ENCODE results near the gene ARHGAP42. TPM values are rescaled to one million over a fixed set of nuclear protein-coding genes. Genes with fewer than 3 reads are reported as not detected.
"Not testable (repeated sequence)": the region's sequence is repeated elsewhere in the genome, so short reads cannot be mapped to it uniquely, and the experiment has no call there.

Gene ARHGAP42
- total RNA-seq, 1 donor from 2014 or later, result 20.7 TPM

DNA sequence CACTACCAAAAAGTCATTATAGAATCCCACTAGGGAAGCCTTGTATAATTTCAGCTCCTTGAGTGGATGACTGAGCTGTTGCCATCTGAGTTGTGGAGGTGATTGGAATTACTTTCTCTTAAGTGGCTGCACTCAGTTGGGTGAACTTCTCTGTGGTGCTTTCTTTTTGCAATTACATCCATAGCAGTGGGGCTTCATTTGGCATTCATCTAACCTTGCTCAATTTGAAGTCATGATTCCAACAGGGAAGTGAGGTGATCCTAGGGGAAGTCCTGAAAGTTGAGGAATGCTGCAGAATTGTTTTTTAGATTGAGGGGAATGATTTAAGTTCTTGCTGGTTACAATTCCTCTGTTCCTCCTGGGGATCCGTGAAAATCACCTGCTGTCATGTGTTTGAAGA, 39.6 kb downstream of the ARHGAP42 start:
- no peak for DNase-seq (ENCODE audit: low spot score)

DNA sequence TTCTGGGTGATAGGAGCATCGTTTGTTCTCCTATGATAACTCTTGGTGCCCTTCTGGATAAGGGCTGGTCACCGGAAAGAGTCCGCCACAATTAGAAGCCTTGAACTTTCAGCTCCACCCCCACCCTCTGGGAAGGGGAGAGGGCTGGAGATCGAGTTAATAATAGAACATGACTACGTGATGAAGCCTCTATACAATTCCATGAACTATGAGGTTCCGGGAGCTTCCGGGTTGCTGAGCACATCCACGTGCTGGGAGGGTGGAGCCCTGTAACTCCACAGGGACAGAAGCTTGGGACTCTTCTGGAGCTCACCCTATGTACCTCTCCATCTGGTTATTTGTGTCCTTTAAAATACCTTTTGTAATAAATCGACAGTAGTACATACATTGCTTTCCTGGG, 40.3 kb downstream of the ARHGAP42 start:
- DNase-seq (ENCODE audit: low spot score), result no peak

DNA sequence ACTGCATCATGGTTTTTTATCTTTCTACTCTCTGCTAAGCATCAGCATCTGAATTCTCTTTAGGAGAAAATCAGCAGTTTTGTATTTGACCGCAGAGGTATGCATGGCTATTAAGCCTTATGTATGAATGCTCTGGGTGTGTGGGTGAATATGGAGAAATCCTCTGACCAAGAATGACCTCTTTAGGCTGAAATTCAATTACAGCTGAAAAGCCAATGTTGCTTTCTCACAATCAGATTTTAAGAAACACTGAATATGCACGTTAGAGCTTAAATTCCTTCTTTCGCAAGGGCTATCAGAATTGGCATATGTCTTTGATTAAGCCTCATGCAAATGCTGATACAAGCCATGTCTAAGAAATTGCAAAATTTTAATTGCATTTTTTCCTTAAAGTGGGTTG, 43.2 kb downstream of the ARHGAP42 start:
- DNase-seq (ENCODE audit: low spot score), result no peak

DNA sequence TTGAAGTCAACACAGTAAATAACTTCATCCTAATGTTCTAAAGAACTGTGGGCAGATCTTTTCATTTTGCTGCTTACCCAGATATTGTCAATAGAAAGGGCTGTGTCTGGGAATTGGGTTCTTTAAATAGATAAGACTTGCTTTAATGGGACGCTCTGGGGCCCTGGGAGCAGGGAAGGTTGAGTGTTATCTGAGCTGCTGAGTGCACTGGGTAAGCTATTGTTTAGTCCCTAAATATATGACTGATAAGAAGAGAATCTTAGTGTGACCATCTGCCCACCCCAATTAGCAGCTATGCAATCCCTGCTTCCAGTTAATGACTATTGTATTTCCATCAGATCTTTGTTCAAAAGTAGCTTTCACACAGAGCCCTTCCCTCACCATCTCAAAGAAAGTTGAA, 44.4 kb downstream of the ARHGAP42 start:
- DNase-seq (ENCODE audit: low spot score), result no peak

DNA sequence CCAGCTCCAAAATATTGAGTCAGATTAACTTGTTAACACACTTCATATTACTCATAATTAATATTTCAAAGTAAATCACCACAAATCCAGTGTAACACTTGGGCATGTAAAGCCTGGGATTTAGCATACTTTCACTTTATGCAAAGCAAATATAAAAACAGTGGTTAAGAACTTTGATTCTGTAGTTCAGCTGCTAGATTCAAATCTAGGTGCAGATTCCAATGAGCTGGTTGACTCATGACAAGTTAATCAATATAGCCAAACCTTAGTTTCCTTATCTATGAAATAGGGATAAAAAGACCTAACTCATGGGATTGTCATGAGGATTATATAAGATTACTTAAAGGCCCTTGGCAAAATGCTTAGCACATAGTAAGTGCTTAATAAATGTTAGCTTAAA, 45.9 kb downstream of the ARHGAP42 start:
- no peak for DNase-seq (ENCODE audit: low spot score)

DNA sequence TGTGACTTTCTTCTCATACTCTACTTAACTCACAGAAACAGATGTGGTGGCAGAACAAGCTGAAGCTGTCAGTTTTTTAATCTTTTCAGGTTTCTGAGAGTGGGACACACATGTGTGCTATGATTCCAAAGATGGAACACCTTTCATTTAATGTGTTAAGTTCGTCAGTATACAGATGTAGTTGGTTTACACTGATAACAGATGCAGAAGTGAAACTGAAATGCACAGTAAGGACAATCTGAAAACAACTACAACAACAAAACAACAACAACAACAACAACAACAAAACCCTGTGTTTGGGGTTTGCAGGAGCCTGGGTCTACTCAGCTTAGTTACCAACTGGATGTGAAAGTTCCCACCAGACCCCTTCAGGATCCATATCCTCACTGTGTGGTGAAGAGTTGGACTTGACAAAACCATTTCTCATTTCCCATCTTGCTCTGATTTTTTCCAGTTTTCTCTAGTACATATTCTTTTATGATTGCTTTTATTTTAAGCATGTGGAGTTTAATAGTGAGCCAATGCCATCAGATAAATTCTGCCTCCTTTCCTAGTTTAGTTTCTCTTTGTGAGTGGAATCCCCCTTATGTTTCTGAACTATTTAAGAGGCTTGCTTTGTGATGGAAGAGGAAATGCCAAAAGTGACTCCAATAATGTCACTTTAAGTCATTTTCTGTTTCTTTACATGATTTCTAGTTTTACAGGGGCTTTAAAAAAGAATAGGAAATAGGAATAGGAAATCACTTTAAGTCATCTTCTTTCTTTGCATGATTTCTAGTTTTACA, 47.8 kb downstream of the ARHGAP42 start:
- no peak for DNase-seq (ENCODE audit: low spot score)

DNA sequence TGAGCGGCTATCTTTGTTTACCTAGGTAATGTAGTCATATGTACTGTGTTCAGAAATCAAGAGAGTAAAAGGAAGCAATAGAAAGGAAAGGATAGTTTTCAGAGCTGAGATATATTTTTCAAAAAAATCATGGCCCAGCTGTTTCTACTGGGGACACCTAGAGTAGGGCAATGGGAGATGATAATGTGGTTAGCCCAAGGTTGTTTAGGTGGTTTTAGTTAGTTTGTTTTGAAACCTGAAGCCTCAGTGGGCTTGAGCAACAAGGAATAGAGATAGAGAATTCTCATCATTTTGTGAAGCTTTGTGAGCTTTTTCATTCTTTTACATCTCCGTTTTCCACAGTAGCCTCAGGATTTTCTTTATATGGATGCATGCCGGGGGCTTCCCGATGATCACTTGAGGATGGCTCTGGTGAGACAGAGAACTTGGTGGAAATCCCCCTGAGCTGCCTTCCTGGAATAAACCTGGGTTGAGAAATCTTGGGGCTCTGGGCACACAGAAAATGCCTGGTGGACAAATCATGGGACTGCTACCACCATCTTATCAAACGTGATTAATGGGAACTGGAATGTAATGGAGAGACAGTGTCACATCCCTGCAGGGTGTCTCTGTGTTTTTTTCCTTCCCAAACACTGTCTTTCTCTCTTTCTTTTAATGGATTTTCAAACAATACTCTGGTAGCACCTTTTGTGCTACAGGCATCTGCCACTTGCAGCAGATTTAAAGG, 49.0 kb downstream of the ARHGAP42 start:
- DNase-seq (ENCODE audit: low spot score), result no peak

DNA sequence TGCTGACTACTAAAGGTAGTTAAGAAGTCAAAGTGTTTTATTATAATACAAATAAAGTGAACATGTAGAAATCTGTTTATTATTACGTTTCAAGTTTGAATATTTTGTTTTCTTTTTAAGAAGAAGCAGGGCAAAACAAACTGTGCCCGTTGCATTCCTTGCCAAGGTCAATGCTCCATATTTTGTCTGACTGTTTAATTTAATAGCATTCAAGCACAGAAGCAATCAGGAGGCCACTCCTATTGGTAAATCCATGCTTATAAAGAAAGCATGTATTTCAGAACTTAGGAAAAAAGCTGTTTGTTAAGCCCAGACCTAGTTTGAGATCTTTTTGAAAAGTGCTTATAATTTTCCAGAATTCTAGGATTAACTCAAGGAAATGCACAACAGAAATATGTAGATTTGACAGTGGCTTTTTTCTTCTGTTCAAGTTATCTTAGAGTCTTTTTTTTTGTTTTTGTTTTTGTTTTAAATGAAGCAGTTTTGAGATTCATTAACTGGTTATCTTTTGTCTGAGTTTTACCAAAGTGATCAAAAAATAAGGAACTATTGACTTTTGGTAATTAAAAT, 51.7 kb downstream of the ARHGAP42 start:
- DNase-seq (ENCODE audit: low spot score), result no peak

DNA sequence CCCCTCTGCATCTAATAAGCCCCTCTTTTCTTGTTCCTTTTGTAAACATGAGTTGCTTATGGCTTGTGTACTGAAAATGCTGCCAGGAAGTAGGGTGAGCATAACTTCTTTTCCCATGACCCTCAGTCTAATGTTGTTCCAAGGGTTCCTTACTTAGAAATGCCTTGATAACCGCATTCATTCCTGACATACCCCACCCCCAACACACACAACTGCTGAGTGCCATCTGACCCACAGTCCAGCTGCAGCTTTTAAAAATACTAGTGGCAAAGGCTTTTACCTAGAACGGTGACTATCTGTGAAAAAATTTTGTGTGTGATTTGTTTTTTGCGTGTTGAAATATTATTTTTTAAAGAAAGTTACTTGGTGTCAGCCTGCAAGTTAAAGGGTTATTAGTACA, 52.6 kb downstream of the ARHGAP42 start:
- DNase-seq (ENCODE audit: low spot score), result no peak

DNA sequence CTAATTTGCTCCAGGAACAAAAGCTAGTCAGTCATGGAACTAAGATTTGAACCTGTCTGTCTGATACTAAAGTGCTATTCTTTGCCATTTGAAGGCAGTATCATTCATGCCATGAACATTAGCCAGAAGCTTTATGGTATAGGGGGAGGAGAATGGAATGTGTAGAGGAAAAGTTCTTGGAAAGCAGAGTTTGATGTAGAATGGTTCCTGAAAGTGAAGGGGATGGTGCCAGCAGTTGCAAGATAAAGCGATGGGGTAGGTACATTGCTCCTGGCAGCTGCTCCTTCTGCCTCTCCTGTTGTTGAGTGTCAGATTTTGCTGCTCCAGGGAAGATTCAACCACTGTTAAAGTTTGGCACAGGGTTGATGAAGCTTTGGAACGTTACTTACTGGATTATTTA, 53.4 kb downstream of the ARHGAP42 start:
- no peak for DNase-seq (ENCODE audit: low spot score)

DNA sequence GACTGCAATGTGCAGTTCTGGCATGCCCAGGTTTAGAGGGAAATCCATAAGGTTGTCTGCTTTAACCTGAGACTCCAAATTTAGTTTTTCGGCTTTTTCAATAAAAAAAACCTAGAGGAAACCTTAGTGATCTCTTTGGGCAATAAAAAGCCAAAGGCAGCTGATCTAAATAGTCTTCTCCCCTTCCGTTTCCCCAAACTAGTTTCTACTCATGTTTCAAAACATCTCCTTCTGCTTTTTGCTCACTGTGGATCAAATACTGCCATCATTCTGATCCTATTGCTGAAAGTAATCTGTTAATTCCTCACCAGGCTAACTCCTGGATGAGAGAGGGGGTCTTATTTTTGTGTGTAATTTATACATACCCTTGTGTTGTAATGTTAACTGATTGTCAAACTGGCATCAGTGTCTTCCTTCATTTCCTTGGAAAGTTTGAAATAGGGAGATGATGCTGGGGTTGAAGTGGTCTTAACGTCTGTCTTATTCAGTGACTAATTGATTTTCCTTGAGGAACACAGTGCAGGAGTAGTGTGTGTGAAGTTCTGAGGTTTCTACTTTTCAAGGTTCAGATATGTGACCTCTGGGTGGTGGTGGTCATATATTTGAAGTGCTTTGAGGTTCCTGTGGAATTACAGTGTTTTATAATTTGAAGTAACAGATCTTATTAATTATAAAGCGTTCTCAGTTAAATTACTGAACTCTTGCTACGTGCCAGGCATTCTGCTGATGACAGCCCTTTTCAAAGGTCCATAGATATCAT, 55.0 kb downstream of the ARHGAP42 start:
- DNase-seq (ENCODE audit: low spot score), result no peak

DNA sequence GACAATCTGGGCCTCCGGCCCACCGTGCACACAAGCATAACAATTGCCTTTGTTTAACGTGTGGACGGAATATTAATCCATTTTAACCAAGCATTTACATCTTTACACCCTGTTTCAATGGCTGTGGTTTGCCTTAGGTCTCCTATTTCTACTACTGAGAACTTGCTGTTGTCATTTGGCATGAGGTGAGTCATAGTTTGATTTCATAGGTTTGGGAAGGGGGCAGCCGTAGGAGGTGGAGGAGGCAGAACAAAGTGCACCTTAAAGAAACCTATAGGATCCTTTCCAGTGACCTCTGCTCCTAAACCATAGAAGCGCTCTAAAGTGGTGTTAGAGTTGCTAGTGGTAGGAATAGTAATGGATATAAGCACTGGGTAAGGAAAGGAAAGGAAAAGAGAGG, 59.4 kb downstream of the ARHGAP42 start:
- no peak for DNase-seq (ENCODE audit: low spot score)

DNA sequence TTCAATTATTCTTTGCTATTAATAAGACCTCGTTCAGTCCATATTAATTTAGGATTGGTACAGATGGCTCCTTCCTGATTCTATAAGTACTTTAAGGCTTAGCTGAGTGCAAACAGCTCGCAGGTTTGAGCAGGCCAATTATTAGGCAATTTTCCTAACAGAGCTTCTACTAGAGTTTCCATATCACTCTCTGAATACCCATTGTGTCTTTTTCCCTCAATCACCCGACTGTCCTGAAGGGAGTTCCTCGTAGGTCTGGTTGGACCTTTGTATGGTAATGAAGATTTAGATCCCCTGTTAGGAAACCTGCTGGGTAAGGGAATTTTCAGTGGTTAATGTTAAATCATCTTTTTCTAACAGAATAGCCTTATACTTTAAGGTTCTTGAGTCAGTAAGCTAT, 61.1 kb downstream of the ARHGAP42 start:
- DNase-seq (ENCODE audit: low spot score), result no peak

DNA sequence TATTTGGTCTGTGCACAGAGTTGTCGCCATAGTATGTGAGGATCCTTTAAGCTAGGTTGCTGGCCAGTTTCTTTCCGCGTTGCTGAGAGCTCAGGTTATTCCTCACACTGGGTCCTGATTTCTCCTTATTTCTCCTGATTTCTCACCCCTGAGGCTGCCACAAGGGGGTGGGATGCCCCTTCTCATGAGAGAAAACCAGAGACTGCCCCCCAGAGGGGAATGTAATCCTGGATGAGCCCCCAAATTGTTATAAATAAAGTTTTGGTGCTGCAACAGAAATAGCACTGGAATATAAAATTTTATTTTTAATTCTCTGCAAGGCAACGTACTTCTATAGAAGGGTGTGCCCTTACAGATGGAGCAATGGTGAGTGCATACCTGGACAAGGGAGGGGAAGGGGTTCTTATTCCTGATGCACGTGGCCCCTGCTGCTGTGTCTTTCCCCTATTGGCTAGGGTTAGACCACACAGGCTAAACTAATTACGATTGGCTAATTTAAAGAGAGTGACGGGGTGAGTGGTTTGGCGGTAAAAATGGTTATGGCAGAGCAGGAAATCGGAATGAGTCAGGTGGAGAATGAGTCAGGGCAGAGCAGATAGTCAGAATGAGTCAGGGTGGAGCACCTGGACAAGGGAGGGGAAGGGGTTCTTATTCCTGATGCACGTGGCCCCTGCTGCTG, 62.9 kb downstream of the ARHGAP42 start:
- not testable (repeated sequence) for DNase-seq (ENCODE audit: low spot score)

DNA sequence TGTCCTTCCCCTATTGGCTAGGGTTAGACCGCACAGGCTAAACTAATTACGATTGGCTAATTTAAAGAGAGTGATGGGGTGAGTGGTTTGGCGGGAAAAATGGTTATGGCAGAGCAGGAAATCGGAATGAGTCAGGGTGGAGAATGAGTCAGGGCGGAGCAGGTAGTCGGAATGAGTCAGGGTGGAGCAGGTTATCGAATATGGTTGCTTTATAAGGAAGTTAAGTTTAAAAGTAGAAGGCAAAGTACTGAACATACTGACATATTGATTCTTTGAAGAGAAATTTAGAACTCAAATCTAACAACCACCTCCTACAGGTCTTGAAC, 63.4 kb downstream of the ARHGAP42 start:
- DNase-seq (ENCODE audit: low spot score), result not testable (repeated sequence)

DNA sequence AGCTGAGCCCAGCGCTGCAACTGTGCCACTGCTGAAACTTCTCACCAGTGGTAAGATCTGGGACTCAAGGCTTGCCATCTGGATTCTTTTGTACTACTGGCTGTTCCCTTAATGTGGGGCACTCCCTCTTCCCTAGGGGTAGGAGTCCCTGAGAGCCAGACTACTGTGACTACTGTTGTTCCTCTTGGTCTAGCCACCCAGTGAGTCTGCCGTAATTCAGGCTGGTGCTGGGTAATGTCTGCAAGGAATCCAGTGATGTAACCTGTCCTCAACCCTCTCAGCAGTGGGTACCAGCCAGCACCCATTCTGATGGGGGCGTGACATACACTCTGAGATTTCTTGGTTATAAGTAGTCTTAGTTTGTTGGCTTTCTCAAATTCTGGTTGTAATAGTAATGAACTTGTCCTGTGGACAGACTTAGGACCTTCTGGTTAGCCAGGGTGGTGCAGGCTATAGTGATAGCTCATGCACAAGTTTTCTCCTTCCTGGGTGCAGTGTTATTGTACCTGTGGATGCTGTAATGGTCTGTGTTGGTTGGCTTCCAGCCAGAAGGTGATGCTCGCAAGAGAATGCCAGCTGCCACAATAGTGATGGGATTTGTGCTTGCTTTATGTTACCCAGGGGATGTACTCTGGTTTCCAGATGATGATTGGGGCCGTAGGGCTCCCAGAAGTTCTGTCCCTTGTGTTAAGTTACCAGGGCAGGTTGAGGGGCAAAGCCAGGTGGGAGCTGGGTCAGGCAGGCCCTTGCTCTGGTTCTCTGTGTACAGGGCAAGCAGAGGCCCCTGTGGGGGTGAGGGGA, 65.5 kb downstream of the ARHGAP42 start:
- DNase-seq (ENCODE audit: low spot score), result no peak

DNA sequence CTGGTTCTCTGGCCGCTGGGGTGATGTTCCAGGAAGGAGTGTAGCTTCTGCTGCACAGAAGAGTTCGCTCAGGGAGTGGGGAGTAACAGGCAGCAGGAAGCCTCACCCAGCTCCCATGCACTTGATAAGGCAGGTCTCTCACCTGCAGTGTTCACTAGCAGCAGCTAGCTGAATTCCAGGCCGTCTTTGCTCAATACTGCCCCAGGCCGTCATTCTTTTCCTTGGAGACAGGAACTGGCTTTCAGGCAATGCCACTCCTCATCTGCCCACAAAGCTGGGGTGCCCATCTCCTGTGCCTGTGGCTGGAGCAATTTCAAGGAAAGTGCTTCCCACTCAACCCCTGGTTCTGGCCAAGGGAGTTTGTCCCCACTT, 66.1 kb downstream of the ARHGAP42 start:
- no peak for DNase-seq (ENCODE audit: low spot score)

DNA sequence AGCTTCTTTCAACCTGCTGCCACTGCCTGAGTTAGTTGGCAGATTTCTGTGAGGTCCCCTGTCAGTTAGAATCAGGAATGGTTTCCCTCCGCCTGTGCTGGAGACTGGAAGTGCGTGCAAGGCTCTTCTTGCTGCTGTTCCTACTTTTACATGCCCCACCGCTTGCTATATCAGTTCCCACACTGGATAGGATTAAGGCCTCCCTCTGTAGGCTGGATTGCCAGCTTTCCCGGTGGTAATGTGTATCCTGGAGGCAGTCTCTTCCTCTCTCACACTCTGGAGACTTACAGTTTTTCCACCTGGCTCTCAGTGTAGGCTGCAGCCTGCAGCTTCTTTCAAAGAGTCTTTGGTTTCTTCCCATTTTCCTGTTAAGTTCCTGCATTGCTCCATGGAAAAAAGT, 66.5 kb downstream of the ARHGAP42 start:
- DNase-seq (ENCODE audit: low spot score), result no peak

DNA sequence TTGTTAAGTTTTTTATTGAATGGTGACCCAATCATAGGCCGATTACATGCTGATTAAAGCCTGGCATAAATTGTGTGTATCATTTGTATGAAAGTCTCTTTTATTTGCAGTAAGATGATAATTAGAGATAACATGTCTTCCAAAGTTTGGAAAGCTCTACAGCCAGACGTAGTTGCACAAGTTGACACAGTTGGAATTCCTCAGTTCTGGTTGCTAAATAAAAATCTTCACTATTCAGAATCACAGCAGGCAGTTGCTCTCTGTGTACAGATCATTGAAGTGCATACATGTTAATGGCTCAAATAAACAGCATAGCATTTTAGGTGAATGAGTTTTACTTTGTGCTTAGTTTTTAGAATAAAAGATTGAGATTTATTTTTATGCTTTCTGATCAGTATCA, 69.5 kb downstream of the ARHGAP42 start:
- no peak for DNase-seq (ENCODE audit: low spot score)

DNA sequence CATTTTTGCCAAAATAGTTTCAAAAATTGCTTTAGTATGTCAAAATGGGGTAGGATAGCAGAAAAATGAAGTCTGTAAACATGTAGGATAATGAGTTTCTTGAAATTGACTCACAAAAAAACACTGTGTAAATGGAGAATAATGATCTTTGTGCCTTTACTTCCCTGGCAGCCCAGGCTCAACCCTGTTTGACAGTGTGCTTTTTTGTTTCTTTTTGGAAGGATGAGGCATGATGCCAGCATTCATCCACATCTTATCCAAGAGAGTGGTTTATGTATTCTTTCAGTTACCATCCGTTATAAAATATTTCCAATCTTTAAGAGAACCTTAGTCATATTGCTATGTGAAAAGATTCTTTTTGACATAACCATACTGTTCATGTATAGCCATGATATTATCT, 70.6 kb downstream of the ARHGAP42 start:
- no peak for DNase-seq (ENCODE audit: low spot score)

DNA sequence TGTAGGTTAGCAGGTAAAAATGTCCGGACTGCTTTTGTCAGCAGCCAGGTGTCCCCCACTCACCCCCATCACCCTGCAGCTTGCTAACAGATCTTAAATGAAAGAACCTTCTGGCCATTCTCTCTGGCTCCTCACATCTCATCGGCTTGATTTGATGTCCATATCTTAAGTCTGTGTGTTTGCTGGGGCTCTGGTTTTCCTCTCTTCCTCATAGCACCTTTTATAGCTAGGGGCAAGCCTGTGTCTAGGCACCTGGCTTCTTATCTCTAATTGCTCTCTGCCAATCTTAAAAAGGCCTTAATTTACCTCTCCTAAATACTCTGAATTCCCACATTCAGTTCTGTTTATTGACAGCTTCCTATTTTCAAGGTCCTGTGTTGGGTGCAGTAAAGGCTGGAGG, 72.0 kb downstream of the ARHGAP42 start:
- no peak for DNase-seq (ENCODE audit: low spot score)

Measured in mesenteric fat pad (tissue), 1 donor.